Neural crest cell (in vitro differentiated cells): ENCODE results near the gene INPPL1. TPM values are rescaled to one million over a fixed set of nuclear protein-coding genes. Genes with fewer than 3 reads are reported as not detected.

ENCODE experiments used
- DNase-seq: peaks from one replicate; pipeline ENCODE4 v3.0.0; 2021; ENCODE audit warnings: low read depth, mixed read lengths, low spot score
- H3K27ac Mint-ChIP-seq: one replicate; pipeline ENCODE4 v1.8.0; 2021; ENCODE audit warnings: mild to moderate bottlenecking, mixed read lengths; ENCODE audit not compliant: unreplicated experiment
- H3K27me3 Mint-ChIP-seq: 2 replicates; pipeline ENCODE4 v1.8.0; 2021; ENCODE audit warnings: low read depth, mild to moderate bottlenecking, mixed read lengths
- H3K36me3 Mint-ChIP-seq: 2 replicates; pipeline ENCODE4 v1.8.0; 2021; ENCODE audit warnings: low read depth, mild to moderate bottlenecking, mixed read lengths
- H3K4me1 Mint-ChIP-seq: 2 replicates; pipeline ENCODE4 v1.8.0; 2021; ENCODE audit warnings: mixed read lengths
- H3K4me3 Mint-ChIP-seq: one replicate; pipeline ENCODE4 v1.8.0; 2021; ENCODE audit warnings: mild to moderate bottlenecking, mixed read lengths
- H3K9me3 Mint-ChIP-seq: 2 replicates; pipeline ENCODE4 v1.8.0; 2021; ENCODE audit warnings: mixed read lengths
- CTCF ChIP-seq: fragments of 200-600 bp; sonication (generic); conservative IDR thresholded peaks from 2 replicates; pipeline ENCODE4 v1.5.0; 2021; ENCODE audit warnings: antibody characterized with exemption, mild to moderate bottlenecking
- total RNA-seq: library from RNA; stranded (reverse); gene quantifications from 2 replicates; pipeline ENCODE4 v1.2.1, GENCODE V29; 2021

The INPPL1 gene
- total RNA-seq, 1 donor from 2014 or later: 247 TPM

GRCh38 chr11:72271980-72272379, 47.4 kb downstream of the INPPL1 start:
- no peak for DNase-seq
- peaks cover 16% of the 10 kb centered on the region for H3K27me3 Mint-ChIP-seq
- H3K4me3 Mint-ChIP-seq: no peak overlapping the region
- no peaks in the 10 kb centered on the region for H3K4me1 Mint-ChIP-seq
- H3K36me3 Mint-ChIP-seq: no peaks in the 10 kb centered on the region
- no peak for TF ChIP-seq CTCF
- no peak overlapping the region for H3K27ac Mint-ChIP-seq
- peaks cover 12% of the 10 kb centered on the region for H3K9me3 Mint-ChIP-seq

DNA sequence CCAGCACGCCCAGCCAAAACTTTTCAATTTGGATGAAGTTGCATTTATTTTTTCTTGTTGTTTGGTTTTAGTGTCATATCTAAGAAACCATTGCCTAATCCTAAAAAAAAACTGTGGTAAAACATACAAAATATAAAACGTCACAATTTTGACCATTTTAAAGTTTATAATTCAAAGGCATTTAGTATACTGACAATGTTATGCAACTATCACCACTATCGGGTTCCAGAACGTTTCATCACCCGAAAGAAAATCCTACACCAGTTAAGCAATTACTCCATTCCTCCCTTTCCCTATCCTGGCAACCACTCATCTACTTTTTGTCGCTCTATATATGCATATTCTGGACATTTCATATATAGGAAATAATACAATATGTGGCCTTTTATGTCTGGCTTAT, 49.9 kb downstream of the INPPL1 start:
- Mint-ChIP-seq H3K27ac (no peak overlapping the region), H3K4me1 (no peaks in the 10 kb centered on the region), H3K9me3 (peaks cover 12% of the 10 kb centered on the region), H3K27me3 (peaks cover 12% of the 10 kb centered on the region), H3K4me3 (no peak overlapping the region), H3K36me3 (no peaks in the 10 kb centered on the region)
- DNase-seq: no peak
- no peak for TF ChIP-seq CTCF

DNA sequence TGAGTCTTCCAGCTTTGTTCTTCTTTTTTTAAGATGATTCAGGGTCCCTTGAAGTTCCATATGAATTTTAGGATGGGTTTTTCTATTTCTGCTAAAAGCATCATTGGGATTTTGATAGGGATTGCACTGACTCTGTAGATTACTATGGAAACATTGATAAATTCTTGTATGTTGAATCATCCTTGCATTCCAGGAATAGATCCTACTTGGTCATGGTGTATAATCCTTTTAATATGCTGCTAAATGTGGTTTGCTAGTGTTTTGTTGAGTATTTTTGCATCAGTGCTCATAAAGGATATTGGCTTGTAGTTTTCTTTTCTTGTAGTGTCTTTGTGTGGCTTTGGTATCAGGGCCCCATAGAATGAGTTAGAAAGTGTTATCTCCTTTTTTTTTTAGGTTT, 54.3 kb downstream of the INPPL1 start:
- Mint-ChIP-seq H3K4me1 (no peaks in the 10 kb centered on the region), H3K27me3 (peaks cover 7% of the 10 kb centered on the region), H3K27ac (no peak overlapping the region), H3K4me3 (no peak overlapping the region), H3K9me3 (peaks cover 12% of the 10 kb centered on the region), H3K36me3 (no peaks in the 10 kb centered on the region)
- no peak for TF ChIP-seq CTCF
- no peak for DNase-seq

DNA sequence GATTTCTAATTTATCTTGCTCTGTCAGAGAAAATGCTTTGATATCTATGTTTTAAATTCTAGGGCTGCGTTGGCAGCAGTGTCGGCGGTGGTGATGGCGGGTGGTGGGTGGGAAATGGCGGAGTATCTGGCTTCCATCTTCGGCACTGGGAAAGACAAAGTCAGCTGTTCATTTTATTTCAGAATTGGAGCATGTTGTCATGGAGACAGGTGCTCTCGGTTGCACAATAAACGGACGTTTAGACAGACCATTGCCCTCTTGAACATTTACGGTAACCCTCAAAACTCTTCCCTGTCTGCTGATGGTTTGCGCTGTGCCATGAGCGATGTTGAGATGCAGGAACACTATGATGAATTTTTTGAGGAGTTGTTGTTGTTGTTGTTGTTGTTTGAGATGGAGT, 55.5 kb downstream of the INPPL1 start:
- Mint-ChIP-seq H3K4me1 (no peaks in the 10 kb centered on the region), H3K27ac (no peak overlapping the region), H3K27me3 (peaks cover 12% of the 10 kb centered on the region), H3K36me3 (no peaks in the 10 kb centered on the region), H3K4me3 (no peak overlapping the region), H3K9me3 (peaks cover 6% of the 10 kb centered on the region)
- TF ChIP-seq CTCF: no peak
- DNase-seq: no peak

GRCh38 chr11:72280726-72281315, 56.3 kb downstream of the INPPL1 start:
- Mint-ChIP-seq H3K4me3 (no peak overlapping the region), H3K27me3 (peaks cover 12% of the 10 kb centered on the region), H3K9me3 (peaks cover 2% of the 10 kb centered on the region), H3K27ac (no peak overlapping the region), H3K36me3 (no peaks in the 10 kb centered on the region), H3K4me1 (no peaks in the 10 kb centered on the region)
- TF ChIP-seq CTCF: no peak
- DNase-seq: no peak
